Retina (tissue), 1 donor: Measurements from ENCODE around the gene ATF3.

Experiments used
- DNase-seq: peaks from one replicate; pipeline ENCODE4 v3.0.0-alpha.2; 2016

ATF3 gene

DNA sequence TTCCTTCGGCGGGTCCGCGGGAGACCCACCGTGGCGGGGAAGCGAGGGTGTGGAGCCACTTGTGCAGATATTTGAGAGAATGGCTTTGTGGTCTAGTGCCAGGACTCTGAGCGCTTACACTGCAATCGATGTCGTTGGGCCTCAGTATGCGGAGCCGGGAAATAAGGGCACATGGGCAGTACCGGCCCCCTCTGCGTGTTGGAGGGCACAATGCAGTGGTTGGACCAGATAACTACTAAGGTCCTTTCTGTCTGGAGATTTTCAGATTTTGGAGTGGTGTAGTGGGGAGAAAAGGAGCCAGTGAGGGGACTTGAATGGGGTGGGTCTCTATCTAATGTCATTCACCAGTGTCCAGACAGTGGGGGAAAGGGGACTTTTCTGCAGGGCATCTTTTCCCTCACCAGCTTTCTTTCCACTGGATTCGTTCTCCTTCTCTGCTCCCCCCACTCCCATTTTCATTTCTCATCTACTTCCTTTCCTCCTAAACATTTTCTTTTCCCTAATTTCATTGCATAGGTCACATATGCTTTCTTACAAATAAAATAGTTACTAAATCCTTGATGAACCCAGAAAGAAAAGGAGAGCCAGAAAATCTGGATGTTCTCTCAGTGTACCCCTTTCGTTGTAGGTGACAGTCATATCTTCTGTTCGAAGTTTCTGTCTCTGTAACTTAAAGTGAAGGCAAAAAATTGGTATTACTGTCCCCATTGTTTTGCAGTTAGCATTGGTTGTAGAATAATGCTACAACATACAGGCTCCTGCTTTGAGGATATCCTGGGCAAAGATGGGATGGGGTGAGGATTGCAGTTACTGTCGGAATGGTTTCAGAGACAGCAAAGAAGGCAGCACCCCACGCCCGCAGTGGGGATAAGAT lies 1.4 kb downstream of the ATF3 start:
- no peak for DNase-seq

DNA sequence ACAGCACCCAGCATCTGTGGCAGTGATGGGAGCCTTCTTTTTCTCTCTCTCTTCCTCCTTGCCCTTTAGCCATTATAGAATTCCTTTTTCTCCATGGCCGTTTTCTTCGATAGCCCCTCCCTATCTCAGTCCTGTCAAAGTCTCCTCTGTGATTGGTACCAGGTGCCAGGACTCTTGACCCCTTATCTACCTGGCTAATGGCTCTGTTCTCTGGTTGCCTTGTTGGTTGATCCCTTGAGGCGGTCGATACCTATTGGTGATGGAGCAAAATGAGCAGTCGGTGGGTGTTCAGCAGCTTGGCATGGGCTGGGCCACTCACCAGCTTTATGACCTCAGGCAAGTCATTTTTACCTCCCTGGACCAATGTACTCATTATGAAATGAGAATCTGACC lies 2.0 kb downstream of the ATF3 start:
- DNase-seq = no peak

DNA sequence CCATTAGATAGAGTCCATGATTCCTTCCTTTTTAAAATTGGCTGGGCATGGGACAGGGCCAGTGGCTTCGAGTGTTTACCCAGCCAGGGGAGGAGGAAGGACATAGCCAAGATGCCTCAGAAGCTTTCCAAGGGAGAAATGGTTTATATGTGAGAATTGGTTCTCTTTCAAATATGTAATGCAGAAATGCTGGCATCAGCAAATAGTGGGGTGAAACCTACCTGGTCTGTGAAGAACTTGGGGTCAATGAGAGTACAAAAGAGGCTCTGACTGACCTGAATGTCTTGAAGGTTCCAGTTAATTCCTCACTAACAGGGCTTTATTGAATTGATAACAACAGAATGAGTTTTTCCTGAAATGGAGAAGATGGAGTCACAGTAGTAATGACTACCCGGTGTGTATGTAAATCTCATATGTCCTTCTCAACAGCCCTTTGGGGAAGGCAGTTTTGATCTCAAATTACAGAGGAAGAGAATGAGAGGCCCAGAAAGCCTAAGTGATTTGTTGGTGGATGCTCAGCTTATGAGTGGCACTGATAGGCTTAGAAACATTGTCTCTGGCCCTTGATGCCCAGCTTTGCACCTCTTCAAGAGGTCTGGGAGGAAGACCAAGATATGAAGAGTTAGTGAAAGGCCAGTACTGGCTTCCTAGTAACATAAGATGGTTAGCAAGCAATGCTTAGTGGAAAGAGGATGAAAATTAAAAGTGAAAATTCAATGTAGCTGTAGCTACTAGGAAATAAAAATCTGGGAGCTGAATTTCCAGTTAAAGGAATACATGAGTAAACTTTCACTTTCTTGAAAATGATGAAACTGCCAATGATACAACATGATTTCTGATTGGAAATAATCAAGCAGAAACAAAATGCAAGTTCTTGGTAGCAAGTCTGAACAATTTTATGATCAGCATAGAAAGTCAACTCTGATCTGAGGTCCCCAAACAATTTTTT lies 2.7 kb downstream of the ATF3 start:
- DNase-seq = no peak

DNA sequence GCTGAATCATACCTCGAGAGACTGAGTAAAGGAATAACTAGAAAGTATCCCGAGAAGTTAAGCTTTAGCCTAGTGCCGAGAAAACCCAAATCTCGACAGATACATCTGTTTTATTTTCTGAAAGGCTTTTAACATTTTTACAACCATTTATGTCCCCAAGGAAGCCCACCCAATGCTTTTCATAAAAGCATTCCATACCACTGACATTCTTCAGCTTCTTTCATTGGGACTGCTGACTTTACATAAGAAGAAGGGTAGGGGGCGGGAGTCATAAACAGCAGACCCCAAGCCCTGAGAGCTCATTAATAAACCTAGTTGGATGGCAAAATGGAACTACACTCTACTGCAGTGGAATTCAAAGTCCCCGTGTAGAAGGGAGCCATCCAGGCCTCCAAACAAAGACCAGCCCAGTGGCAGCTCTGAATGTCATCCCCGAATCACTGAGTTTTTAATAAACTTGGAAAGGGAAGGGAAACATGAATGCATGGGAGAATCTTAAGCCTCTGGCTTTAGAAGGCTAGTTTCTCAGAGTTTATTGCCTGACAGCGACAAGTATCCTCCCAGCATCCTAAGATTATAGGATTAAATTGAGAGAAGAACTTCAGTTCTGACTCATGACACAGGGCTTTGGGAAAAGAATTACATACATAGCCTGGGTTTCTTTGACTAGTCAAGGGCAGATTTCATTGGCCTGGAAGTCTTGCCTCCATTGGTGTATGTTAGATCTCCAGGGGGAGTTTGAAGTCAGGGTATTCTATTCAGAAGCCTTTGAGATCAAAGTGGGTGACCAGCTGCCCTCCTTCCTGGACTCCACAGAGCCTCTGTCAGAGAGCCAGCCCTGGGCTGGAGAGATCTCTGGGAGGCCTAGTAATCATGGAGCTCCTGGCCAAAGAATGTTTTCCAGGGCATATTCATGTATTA lies 3.7 kb downstream of the ATF3 start:
- no peak for DNase-seq

DNA sequence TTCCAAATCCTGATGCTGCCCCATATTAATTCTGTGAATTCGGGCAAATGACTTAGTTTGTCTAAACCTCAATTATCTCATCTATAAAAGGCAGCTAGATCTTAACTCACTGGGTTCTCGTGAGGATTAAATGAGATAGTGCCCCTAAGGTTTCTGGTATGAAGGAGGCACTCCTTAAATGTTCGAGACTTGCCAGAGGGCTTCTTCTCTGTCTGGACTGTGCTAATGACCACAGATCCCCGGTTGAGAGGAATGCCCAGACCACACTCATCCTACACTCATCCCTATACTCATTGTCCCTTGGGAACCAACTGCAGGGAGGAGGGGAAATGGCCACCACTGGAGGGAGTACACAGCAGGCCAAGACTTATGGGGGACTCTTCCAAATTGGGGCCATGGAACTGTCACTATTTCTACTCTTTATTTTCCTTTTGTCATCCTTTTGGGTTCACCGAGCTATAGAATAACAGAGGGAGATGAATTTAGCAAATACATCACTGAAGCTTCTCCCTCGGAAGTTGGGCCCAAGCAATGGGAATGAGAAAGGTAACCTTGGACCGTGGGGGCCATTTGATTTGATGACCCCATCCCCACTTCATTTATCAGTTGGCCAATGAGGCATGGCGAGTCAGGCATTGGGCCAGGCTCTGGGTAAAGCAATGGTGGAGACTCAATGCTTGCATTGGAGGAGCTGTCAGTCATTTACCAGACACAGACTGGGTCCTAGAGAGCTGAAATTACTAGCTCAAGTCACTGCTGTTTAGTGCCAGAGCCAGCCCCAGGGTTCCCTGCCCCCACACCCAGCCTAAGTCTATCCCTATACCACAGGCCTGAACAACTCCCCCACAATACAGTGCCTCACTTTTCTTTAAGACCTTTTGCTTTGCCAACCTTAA lies 5.1 kb downstream of the ATF3 start:
- DNase-seq = no peak

DNA sequence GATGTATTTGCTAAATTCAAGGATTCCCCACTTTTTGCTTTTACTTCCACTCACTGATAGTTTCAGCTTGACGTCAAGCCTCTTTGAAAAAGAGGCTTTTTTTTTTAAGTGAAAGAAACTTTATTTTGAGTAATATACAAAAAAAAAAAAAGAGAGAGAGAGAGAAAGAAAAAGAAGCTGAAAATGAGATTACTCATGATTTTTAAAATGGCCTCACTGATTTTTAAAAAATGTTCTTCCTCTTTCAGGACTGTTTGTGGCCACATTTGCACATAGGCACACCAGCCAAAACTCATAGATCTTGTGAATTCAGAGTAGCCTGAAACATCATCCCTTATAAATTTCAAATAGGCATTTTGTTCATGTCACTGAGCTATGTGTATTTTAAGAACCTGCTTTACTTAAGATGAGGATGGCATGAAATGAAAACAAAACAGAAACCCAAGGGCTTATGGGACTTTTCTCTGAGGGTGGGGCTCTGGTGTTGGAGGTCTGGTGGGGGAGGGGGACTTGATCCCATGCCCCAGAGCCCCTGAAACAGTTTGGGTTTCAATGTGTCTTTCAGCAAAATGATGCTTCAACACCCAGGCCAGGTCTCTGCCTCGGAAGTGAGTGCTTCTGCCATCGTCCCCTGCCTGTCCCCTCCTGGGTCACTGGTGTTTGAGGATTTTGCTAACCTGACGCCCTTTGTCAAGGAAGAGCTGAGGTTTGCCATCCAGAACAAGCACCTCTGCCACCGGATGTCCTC lies 6.1 kb downstream of the ATF3 start:
- no peak for DNase-seq

DNA sequence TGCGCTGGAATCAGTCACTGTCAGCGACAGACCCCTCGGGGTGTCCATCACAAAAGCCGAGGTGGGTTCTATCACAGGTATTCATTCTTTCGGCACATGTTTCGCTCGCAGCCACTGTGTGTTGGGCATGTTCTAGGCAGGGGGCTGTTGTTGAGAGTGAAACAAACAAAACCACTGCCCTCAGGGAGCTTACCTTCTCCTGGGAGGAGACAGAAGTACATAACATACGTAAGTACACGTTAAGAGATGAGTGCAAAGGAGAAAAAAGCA lies 6.6 kb downstream of the ATF3 start:
- DNase-seq = no peak

DNA sequence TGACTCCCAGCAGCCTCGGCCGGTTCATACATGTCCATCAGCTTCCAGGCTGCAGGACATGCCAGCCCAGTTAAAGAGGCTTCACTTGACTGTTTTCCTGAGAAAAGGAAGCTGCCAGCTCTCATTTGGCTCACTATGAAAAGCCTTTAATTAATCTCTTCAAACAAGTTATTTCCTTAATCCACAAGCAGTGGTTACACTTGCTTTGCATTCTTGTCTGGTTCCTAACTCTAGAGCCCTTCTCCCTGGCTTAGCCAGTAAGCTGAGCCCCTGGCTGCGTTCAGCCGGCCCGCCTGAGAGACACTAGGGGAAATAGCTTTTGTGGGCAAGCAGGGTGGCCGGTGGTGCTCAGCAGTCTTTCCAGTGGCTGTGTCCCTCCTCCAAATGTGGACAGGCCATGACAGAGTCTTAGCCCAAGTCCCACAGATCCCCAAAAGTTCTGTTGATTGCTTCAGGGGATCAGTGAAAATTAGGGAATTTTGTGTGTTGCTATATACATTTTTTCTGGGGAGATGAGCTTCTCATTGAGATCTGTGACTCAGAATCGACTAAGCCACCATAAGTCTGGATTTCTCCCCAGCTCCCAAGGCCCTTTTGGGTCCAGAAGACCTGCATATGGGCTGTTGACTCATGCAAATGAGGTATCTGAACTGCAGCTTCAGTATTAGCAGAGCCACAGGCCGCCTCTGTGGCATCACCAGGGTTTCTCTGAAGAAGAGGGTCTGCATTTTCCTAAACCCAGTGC lies 10.1 kb downstream of the ATF3 start:
- peak; percentile 69 for DNase-seq

DNA sequence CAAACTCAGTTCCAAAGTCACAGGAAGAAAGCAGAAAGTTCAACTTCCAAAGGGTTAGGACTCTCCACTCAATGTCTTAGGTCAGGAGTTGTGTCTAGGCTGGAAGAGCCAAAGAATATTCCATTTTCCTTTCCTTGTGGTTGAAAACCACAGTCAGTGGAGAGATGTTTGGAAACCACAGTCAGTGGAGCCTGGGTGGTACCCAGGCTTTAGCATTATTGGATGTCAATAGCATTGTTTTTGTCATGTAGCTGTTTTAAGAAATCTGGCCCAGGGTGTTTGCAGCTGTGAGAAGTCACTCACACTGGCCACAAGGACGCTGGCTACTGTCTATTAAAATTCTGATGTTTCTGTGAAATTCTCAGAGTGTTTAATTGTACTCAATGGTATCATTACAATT lies 11.7 kb downstream of the ATF3 start:
- DNase-seq = no peak

DNA sequence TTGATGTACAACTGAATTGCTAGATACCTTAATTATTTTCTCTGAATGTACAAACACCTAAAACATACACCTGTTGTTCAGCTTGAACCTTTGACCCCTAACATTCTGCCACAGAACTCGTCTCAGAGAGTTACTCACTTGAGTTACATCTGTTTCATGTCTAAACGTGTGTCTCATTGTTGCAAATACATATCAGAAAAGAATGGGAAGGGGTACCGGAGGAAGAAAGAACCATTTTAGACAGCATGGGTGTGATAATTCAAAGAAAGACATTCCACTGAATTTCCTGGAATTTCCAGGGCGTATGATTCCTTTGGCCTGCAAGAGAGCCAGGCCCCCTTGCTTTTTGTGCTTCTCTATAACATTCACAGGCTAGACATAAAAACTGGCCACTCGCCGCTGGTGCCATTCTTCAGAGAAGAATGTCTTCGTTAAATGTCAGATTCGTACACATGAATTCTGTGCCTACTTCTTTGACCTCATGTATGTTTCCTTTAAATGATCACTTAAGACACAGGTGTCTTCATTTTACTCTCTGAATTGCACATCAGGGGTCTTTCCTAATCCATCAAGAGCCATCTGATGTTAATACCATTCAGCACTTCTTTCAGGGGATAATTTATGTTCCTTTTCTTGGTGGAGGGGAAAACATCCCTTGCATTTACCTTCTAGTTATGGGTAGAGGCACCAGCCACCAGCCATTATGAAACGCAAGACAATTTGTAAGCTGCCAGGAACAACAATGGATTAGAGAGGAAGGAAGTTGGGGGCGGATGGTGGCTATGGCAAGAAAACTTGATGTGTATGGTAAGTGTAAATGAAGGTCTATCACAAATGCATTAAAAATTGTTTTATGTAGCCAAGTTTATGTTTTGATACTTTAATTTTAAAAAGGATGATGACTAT lies 12.7 kb downstream of the ATF3 start:
- no peak for DNase-seq

DNA sequence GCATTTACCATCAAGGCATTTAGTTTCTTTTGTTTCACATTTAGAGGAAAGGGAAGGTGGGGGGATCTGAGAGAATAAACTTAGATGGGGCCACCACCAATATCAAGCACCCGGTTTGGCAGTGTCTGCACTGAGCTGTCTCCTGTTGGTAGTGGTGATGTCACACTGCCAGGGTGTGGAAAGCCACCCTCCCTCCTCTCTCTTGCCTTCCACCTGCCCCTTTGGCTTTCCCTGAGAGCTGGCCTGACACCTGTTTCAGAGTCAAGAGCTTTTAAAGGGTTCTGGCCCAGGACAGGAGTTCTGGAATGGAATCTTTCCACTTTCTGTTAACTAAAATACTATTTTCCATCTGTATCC lies 13.4 kb downstream of the ATF3 start:
- no peak for DNase-seq

DNA sequence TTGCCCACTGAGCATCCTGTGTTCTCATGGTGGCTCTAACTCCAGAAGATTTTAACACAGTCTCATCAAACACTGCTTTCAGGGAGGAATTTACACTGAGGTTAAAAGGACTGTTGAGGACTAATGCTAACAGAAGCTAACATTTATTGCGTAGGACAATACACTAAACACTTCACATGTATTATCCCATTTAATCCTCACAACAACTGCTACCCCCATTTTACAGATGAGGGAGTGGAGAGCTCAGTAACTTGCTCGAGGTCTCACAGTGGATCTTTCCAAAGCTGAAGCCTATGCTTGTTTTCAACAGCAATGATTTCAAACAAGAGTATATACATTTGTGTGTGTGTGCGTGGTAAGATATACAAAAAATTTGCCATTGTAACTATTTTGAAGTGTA lies 13.9 kb downstream of the ATF3 start:
- DNase-seq = no peak

DNA sequence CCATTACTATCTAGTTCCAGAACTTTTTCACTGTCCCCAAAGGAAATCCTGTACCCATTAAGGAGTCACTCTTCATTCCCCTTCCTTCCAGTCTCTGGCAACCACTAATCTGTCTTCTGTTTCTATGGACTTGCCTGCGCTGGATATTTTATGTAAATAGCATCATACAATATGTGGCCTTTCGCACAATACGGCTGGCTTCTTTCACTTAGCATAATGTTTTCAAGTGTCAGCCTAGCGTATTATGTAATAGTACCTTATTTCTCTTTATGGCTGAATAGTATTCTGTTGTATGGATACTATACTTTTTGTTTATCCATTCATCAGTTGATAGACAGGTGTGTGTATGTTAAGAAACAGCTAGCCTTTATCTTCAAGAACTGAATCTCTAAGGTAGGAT lies 14.3 kb downstream of the ATF3 start:
- no peak for DNase-seq

DNA sequence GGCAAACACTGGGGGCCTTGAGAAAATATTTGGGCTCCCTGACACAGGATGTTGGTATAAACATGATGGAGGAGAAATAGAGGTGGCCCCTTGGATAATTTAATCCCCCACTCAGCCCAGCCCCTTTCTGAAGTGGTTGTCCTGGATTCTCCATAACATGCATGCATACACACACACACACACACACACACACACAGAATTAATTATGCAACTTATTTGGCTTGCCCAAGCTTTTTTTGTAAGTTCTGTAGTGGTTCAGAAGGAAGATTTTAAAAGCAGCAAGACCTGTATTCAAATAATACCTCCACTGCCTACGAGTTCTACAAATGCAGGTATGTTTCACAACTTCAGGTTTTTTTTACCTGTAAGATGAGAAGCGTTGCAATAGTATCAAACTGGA lies 15.0 kb downstream of the ATF3 start:
- no peak for DNase-seq

DNA sequence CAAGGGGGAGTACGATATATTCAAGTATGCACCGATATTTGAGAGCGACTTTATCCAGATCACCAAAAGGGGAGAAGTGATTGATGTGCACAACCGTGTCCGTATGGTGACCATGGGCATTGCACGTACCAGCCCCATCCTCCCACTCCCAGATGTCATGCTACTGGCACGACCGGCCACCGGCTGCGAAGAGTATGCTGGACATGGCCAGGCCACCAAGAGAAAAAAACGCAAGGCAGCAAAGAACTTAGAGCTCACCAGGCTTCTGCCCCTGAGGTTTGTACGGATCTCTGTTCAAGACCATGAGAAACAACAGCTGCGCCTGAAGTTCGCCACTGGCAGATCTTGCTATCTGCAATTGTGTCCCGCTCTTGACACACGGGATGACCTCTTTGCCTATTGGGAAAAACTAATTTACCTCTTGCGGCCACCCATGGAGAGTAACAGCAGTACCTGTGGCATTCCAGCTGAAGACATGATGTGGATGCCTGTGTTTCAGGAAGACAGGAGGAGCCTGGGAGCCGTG lies 16.5 kb downstream of the ATF3 start:
- DNase-seq = no peak

DNA sequence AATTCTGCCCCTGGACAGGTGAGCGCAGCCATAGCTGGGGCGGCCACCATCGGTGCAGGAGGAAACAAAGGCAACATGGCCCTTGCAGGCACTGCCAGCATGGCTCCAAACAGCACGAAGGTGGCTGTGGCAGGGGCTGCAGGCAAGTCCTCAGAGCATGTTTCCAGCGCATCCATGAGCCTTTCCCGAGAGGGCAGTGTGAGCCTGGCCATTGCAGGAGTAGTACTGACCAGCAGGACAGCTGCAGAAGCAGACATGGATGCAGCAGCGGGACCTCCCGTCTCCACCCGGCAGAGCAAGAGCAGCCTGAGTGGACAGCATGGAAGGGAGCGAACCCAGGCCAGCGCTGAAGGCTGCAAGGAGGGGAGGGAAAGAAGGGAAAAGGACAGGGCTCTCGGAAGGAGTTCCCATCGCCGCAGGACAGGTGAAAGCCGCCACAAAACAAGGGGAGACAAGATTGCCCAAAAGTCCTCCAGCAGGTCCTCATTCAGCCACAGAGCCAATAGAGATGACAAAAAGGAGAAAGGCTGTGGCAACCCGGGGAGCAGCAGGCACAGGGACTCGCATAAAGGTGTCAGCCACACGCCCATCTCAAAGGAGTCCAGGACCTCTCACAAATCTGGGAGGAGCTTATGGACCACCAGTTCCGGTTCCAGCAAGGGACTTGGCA lies 17.4 kb downstream of the ATF3 start:
- DNase-seq = no peak

DNA sequence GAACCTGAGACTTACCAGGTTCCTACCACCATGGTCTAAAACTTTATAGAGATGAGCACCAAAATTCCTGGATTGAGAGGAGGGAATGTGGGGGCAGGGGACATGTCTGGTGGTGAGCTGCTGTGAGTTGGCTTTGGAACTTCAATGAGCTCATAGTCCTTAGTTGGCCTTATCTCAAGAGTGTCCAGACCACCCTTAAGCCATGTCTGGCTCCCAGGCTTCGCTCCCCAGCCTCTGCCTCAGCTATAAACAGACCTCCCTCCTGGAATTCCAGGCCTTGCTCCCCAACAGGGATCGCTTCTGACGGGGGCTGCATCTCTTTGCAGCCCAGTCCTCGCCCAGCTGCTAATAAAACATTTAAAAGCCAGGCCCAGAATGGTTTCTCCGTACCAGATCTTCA lies 19.5 kb downstream of the ATF3 start:
- DNase-seq = no peak

DNA sequence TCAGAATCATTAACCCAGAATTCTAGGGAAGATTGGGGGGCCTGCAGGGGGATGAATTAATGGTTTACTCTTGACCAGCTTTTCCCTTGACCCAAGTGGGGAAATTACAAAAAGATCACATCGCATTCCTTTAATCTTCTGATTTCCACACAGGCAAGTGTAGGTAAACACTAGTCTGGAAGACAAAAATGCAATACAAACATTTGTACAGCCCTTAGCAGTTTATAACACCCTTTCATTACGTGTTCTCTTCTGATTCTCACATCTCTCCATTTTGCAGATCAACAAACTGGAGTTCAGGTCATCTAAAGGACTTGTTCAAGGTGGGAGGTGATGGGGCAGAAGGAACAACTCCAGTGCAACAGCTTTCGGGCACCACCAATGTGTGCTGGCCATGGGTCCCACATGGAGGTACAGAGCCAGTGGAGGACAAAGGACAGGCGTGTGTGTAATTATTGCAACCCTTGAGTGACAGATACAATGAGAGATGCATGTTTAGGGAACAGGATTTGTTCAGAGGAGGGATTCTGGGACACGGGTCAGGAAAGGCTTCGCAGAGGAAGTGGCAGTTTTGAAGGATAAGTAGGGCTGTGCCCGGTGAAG lies 20.4 kb downstream of the ATF3 start:
- DNase-seq = no peak
